H1 (cell line): ENCODE results near the gene KRT83. TPM values are rescaled to one million over a fixed set of nuclear protein-coding genes. Genes with fewer than 3 reads are reported as not detected.

Source experiments
- CTCF ChIA-PET: fragments of 300-600 bp; sonication (Branson Sonifier 250); formaldehyde crosslinking; loops from one replicate; lab custom pipeline; 2021; ENCODE audit not compliant: partially characterized antibody; lab: Charles Lee
- POLR2A ChIA-PET: fragments of 300-600 bp; sonication (Branson Sonifier 250); formaldehyde crosslinking; loops from one replicate; lab custom pipeline; 2021; ENCODE audit warnings: inconsistent platforms; ENCODE audit not compliant: partially characterized antibody; lab: Charles Lee
- DNase-seq, 2 experiments: peaks; one replicate each; pipeline versions ENCODE4 v3.0.0 to v3.0.0-alpha.2; 2010 to 2022; ENCODE audit warnings: low spot score in 2 of 2, low read depth in 1 of 2, mixed read lengths in 1 of 2
- FAIRE-seq: peaks from 2 replicates; lab custom pipeline; 2011; peaks lifted over from hg19 to GRCh38; lab: Jason Lieb, UNC
- H2AFZ ChIP-seq: 2 replicates; pipeline ENCODE4 v1.8.1; 2012; ENCODE audit warnings: low read length, inconsistent platforms
- H2AK5ac ChIP-seq: 2 replicates; pipeline ENCODE4 v1.6.1; 2013; ENCODE audit warnings: low read depth, low read length
- H2BK120ac ChIP-seq: replicated peaks from 2 replicates; pipeline ENCODE3; 2013; ENCODE audit warnings: low read depth, low read length, inconsistent platforms
- H2BK12ac ChIP-seq: 2 replicates; pipeline ENCODE4 v1.6.1; 2013; ENCODE audit warnings: low read depth, low read length
- H2BK15ac ChIP-seq: 2 replicates; pipeline ENCODE4 v1.6.1; 2013; ENCODE audit warnings: low read length
- H2BK20ac ChIP-seq: 2 replicates; pipeline ENCODE4 v1.6.1; 2013; ENCODE audit warnings: low read length
- H2BK5ac ChIP-seq: 2 replicates; pipeline ENCODE4 v1.6.1; 2013; ENCODE audit warnings: low read depth, low read length
- H3K14ac ChIP-seq: 2 replicates; pipeline ENCODE4 v1.6.1; 2013; ENCODE audit warnings: inconsistent platforms; ENCODE audit not compliant: insufficient read length
- H3K18ac ChIP-seq: 2 replicates; pipeline ENCODE4 v1.6.1; 2013; ENCODE audit warnings: low read length; ENCODE audit errors: extremely low read depth
- H3K23ac ChIP-seq: 2 replicates; pipeline ENCODE4 v1.6.1; 2013; ENCODE audit warnings: inconsistent platforms; ENCODE audit not compliant: insufficient read length
- H3K23me2 ChIP-seq: 2 replicates; pipeline ENCODE4 v1.6.1; 2013; ENCODE audit warnings: low read depth, low read length
- H3K27ac ChIP-seq: 2 replicates; pipeline ENCODE4 v1.6.1; 2011; ENCODE audit warnings: low read depth, low read length, inconsistent platforms
- H3K27me3 ChIP-seq, 4 experiments: replicated peaks in 1 of 4; 1 replicate in 1 of 4; 2 replicates in 3 of 4; pipeline versions ENCODE4 v1.6.1 to v1.8.1; 2011 to 2013; ENCODE audit warnings: low read length in 3 of 4, mild to moderate bottlenecking in 3 of 4, inconsistent platforms in 2 of 4, mixed read lengths in 2 of 4, moderate library complexity in 1 of 4; ENCODE audit not compliant: control insufficient read depth in 3 of 4, insufficient read depth in 3 of 4; ENCODE audit errors: extremely low read depth in 1 of 4
- H3K36me3 ChIP-seq, 4 experiments: 2 replicates each; pipeline versions ENCODE4 v1.6.1 to v1.8.1; 2011 to 2013; ENCODE audit warnings: mild to moderate bottlenecking in 4 of 4, low read length in 3 of 4, moderate library complexity in 2 of 4, control low read depth in 1 of 4, inconsistent platforms in 1 of 4; ENCODE audit not compliant: insufficient read depth in 4 of 4, control insufficient read depth in 2 of 4
- H3K4ac ChIP-seq: replicated peaks from 2 replicates; pipeline ENCODE3; 2013; ENCODE audit warnings: low read length, low read depth, mixed read lengths, inconsistent platforms; ENCODE audit not compliant: insufficient read length
- H3K4me1 ChIP-seq, 4 experiments: replicated peaks in 1 of 4; 1 replicate in 1 of 4; 2 replicates in 3 of 4; pipeline versions ENCODE4 v1.6.1 to v1.8.1; 2011 to 2013; ENCODE audit warnings: low read length in 3 of 4, inconsistent platforms in 2 of 4, mixed read lengths in 1 of 4; ENCODE audit not compliant: insufficient read depth in 4 of 4, control insufficient read depth in 3 of 4
- H3K4me2 ChIP-seq, 2 experiments: 2 replicates each; pipeline versions ENCODE4 v1.6.1 to v1.8.1; 2011 to 2013; ENCODE audit warnings: low read depth in 2 of 2, low read length in 2 of 2, control low read depth in 1 of 2, inconsistent platforms in 1 of 2, mild to moderate bottlenecking in 1 of 2; ENCODE audit not compliant: insufficient read depth in 1 of 2
- H3K4me3 ChIP-seq, 4 experiments: fragments of 200-600, 300-600 bp in 1 of 4; sonication (generic), shearing (Covaris generic), sonication (Bioruptor Twin) in 1 of 4; 2 replicates each; pipeline versions ENCODE4 v1.5.1 to v1.8.1; 2011 to 2016; ENCODE audit warnings: low read length in 4 of 4, low read depth in 3 of 4, control low read depth in 2 of 4, inconsistent platforms in 2 of 4, mild to moderate bottlenecking in 2 of 4, mixed read lengths in 1 of 4, moderate library complexity in 1 of 4; ENCODE audit not compliant: insufficient read depth in 2 of 4; ENCODE audit errors: extremely low read depth in 1 of 4
- H3K56ac ChIP-seq: replicated peaks from 2 replicates; pipeline ENCODE3; 2013; ENCODE audit warnings: low read depth, mild to moderate bottlenecking, mixed read lengths, low read length, inconsistent platforms; ENCODE audit not compliant: insufficient read length
- H3K79me1 ChIP-seq: 2 replicates; pipeline ENCODE4 v1.6.1; 2013; ENCODE audit warnings: low read depth, low read length, control low read depth
- H3K79me2 ChIP-seq, 2 experiments: 2 replicates each; pipeline versions ENCODE4 v1.6.1 to v1.8.1; 2012 to 2013; ENCODE audit warnings: low read length in 2 of 2, mild to moderate bottlenecking in 2 of 2, inconsistent platforms in 1 of 2; ENCODE audit not compliant: insufficient read depth in 2 of 2, control insufficient read depth in 1 of 2
- H3K9ac ChIP-seq, 4 experiments: replicated peaks in 1 of 4; 1 replicate in 1 of 4; 2 replicates in 3 of 4; pipeline versions ENCODE4 v1.6.1 to v1.8.1; 2011 to 2013; ENCODE audit warnings: low read depth in 3 of 4, low read length in 3 of 4, control low read depth in 2 of 4, mild to moderate bottlenecking in 2 of 4, moderate library complexity in 2 of 4, inconsistent platforms in 1 of 4; ENCODE audit errors: extremely low read depth in 1 of 4
- H3K9me3 ChIP-seq, 2 experiments: 2 replicates each; pipeline versions ENCODE4 v1.6.1 to v1.8.1; 2012 to 2013; ENCODE audit warnings: mild to moderate bottlenecking in 2 of 2, moderate library complexity in 2 of 2, control low read depth in 1 of 2, inconsistent platforms in 1 of 2, low read depth in 1 of 2, low read length in 1 of 2, mixed read lengths in 1 of 2; ENCODE audit not compliant: insufficient read depth in 2 of 2
- H4K20me1 ChIP-seq, 2 experiments: replicated peaks in 1 of 2; 2 replicates each; pipeline versions ENCODE3 to v1.8.1; 2011 to 2013; ENCODE audit warnings: inconsistent platforms in 2 of 2, low read length in 2 of 2, mild to moderate bottlenecking in 1 of 2; ENCODE audit not compliant: insufficient read depth in 2 of 2, control insufficient read depth in 1 of 2
- H4K5ac ChIP-seq: 2 replicates; pipeline ENCODE4 v1.6.1; 2013; ENCODE audit warnings: low read length, low read depth, mixed read lengths, inconsistent platforms; ENCODE audit not compliant: insufficient read length
- H4K8ac ChIP-seq: 2 replicates; pipeline ENCODE4 v1.8.0; 2013; ENCODE audit warnings: mild to moderate bottlenecking, moderate library complexity, low read length, inconsistent platforms; ENCODE audit not compliant: insufficient read depth; ENCODE audit errors: extremely low read depth
- H4K91ac ChIP-seq: replicated peaks from 2 replicates; pipeline ENCODE3; 2013; ENCODE audit warnings: low read length, mixed read lengths, inconsistent platforms; ENCODE audit not compliant: insufficient read length
- ATF3 ChIP-seq: IDR thresholded peaks from 2 replicates; pipeline ENCODE4 v1.6.1; 2011; ENCODE audit warnings: low read depth, mild to moderate bottlenecking, low read length; ENCODE audit not compliant: insufficient read depth
- BRCA1 ChIP-seq: IDR thresholded peaks from 2 replicates; pipeline ENCODE4 v1.6.1; 2012; ENCODE audit warnings: low read depth, low read length, improper control_type of control experiment
- NANOG ChIP-seq: IDR thresholded peaks from 2 replicates; pipeline ENCODE4 v1.6.1; 2011; ENCODE audit warnings: low read length, low read depth, mild to moderate bottlenecking, inconsistent platforms; ENCODE audit not compliant: insufficient read depth, poor library complexity, severe bottlenecking
- WGBS, 2 experiments: shearing (Covaris generic) in 1 of 2; methylation state at CpG; one replicate each; pipeline versions ENCODE4 v1.1.6 to v1.1.7; 2013 to 2015; ENCODE audit warnings: low lambda C conversion rate in 2 of 2, mixed read lengths in 2 of 2, inconsistent platforms in 1 of 2, low coverage in 1 of 2, missing lambda C conversion rate in 1 of 2; ENCODE audit not compliant: insufficient replicate concordance in 2 of 2, insufficient coverage in 1 of 2, insufficient read length in 1 of 2; ENCODE audit errors: extremely low coverage in 1 of 2, missing lambda C conversion rate in 1 of 2; 5-methylcytosine and 5-hydroxymethylcytosine counted together
- polyA plus RNA-seq, 7 experiments: library from polyadenylated mRNA; depleted of rRNA in 3 of 7; stranded (reverse) in 5 of 7; unstranded in 2 of 7; fragments of >200 nt in 5 of 7; fragments of 200-250 nt in 2 of 7; gene quantifications; 1 replicate in 5 of 7; 2 replicates in 1 of 7; 4 replicates in 1 of 7; pipeline versions ENCODE4 v1.2.1 to v1.2.3, GENCODE V29; 2011 to 2013; ENCODE audit warnings: missing spikeins in 2 of 7, mixed read lengths in 2 of 7
- total RNA-seq: library from RNA; stranded (reverse); fragmentation: NEBNext Ultra II Directional; extraction: Animal tissue kit (Norgen Biotek cat#: 25700); gene quantifications from 2 replicates; pipeline ENCODE4 v1.2.1, GENCODE V29; 2021

KRT83 gene
- total and polyA plus RNA-seq, 2 of the 8 experiments (the other 6 are each of a cell fraction or from before 2014, with no cell fraction given), result not detected

GRCh38 chr12:52335598-52336262, 14.5 kb upstream of the KRT83 start:
- Histone ChIP-seq H4K20me1 (no peaks in the 10 kb centered on the region), H3K27ac (no peak overlapping the region), H3K27me3 (no peaks in the 10 kb centered on the region), H3K23ac (no peak overlapping the region), H3K23me2 (no peaks in the 10 kb centered on the region), H3K4me1 (peaks cover 0 to 3% (median 0%) of the 10 kb centered on the region in 4 experiments; a peak in 1 of 7 replicates), H2BK15ac (no peak overlapping the region), H3K14ac (no peak overlapping the region), H2BK5ac (no peak overlapping the region), H3K56ac (no peak overlapping the region), H3K18ac (no peak overlapping the region; the same call in 1 of the 2 replicates), H4K91ac (no peak overlapping the region), H4K8ac (peak overlapping the region; percentile 58; the same call in 1 of the 2 replicates), H3K79me1 (no peaks in the 10 kb centered on the region), H3K36me3 (no peaks in the 10 kb centered on the region), H2AK5ac (no peak overlapping the region)
- ChIA-PET POLR2A (no interaction called here), CTCF (interaction anchor here (0.6 to 10.9 kb wide), 8 partner anchors 7 to 181 kb away, joined by 3 to 126 read pairs (median 4); no protein-coding TSS in a partner anchor)
- FAIRE-seq, result no peak
- TF ChIP-seq NANOG (no peak), BRCA1 (no peak), ATF3 (no peak)
- TF ChIP-seq, all 59 proteins: peak for 0
- no peak overlapping the region for H2BK120ac ChIP-seq
- no peak overlapping the region for H3K4me2 ChIP-seq
- 85% methylated on average over 4 of the region's 4 CpGs; no CpG with 5 or more reads in 1 of the 2 experiments for WGBS, 2 experiments
- peak overlapping the region; percentile 61; the same call in 1 of the 2 replicates for H2AFZ ChIP-seq
- H4K5ac ChIP-seq, result no peak overlapping the region
- no peak overlapping the region for H2BK20ac ChIP-seq
- no peaks in the 10 kb centered on the region for H3K9me3 ChIP-seq
- H3K4ac ChIP-seq, result no peak overlapping the region
- H3K4me3 ChIP-seq, result no peak overlapping the region
- H3K79me2 ChIP-seq, result no peaks in the 10 kb centered on the region
- H2BK12ac ChIP-seq, result no peak overlapping the region
- H3K9ac ChIP-seq, result no peak overlapping the region
- no peak for DNase-seq
